HG03432 (cell line): ENCODE results near the gene CPNE6.
"Not testable (repeated sequence)": the region's sequence is repeated elsewhere in the genome, so short reads cannot be mapped to it uniquely, and the experiment has no call there.

ENCODE experiments used
- ATAC-seq: cut with Tn5 transposase; IDR thresholded peaks from one replicate; pipeline ENCODE4 v1.9.1; 2021; ENCODE audit warnings: mild to moderate bottlenecking, moderate library complexity; ENCODE audit not compliant: unreplicated experiment

Gene CPNE6

DNA sequence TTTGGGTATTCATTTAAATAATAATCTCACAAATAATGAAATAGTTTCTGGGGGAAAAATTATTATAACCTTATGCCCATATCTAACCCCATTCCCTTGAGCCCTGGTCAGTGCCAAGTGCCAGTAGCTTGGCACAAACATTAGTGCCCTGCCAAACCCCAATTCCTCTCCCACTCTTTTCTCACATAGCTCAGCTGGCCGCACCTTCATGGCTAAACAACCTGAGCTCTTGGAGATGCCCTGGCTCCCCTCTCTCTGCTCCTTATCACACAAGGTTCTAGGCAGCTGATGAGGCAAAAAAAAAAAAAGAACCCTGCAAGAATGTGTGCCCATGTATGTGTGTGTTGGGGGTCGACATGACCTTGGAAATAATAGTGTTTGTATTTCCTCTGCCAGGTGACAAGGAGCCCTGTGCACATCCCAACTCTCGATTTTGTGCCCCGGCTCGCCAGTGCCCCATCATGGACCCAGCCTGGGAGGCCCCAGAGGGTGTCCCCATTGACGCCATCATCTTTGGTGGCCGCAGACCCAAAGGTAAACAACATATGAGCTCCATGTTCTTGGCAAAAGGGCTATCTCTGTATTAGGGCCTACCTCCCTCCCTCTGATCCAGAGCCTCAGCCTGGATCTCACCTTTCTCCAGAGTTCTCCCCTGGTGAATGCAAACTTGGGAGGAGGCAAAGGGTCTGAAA, 31.1 kb downstream of the CPNE6 start:
- ATAC-seq, result no peak

DNA sequence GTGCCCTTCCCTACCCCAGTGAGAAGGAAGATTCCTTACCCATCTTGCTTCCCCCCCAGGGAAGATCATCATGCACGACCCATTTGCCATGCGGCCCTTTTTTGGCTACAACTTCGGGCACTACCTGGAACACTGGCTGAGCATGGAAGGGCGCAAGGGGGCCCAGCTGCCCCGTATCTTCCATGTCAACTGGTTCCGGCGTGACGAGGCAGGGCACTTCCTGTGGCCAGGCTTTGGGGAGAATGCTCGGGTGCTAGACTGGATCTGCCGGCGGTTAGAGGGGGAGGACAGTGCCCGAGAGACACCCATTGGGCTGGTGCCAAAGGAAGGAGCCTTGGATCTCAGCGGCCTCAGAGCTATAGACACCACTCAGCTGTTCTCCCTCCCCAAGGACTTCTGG, 32.1 kb downstream of the CPNE6 start:
- no peak for ATAC-seq

DNA sequence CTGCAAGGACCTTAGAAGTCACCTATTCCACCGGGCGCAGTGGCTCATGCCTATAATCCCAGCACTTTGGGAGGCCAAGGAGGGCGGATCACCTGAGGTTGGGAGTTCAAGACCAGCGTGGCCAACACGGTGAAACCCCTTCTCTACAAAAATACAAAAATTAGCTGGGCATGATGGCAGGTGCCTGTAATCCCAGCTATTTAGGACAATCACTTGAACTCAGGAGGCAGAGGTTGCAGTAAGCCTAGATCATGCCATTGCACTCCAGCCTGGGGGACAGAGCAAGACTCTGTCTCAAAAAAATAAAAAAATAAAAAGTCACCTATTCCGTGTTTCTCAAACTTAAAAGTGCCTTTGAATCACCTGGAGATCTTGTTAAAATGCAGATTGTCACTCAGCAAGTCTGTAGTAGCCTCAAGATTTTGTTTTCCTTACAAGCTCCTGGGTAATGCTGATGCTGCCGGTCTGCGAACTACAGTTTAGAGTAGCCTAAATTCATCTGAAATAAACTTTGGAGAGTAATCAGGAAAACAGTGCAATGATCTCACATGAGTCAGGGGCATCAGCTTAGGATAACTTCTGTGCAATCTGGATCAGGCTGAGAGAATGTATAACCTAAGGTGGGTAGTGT, 34.4 kb downstream of the CPNE6 start:
- not testable (repeated sequence) for ATAC-seq

DNA sequence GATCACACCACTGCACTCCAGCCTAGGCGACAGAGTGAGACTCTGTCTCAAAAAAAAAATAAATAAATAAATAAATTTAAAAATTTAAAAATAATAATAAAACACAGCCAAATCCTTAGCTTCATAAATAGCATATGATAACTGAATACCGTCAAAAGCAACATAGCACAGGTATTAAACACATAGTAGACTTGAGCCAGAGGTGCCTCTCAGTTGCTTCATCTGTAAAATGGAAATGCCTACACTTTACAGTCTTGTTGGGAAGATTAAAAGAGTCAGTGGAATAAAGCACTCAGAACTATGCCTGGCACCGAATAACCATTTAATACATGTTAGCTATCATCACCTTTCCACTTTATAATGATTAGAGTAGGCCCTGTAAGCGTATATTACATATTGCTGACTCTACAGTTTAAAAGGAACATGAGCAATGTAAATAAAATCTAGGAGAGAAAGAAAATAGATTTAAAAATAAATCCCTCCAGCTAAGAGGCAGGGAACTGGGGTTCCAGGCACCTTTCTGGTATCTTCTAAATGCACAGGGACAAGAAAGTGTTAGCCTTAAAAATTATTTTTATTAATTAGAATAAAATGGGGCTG, 35.4 kb downstream of the CPNE6 start:
- no peak for ATAC-seq

DNA sequence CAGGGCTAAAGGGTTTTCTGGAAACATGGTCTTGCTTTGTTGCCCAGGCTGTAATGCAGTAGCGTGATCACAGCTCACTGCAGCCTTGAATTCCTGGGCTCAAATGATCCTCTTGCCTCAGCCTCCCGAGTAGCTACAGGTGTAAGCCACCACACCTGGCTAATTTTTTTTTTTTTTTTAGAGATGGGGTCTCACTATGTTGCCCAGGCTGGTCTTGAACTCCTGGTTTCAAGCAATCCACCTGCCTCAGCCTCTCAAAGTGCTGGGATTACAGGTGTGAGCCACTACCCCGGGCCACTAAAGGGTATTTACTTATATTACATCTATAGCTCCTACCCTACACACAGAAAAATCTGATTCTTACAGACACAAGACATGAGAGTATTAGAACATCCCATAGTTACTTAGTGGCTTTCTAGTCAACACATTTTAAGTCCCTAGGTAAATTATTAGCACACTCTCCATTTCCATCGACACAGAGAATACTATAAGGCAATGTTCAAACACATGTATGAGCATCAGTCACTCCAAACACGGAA, 37.0 kb downstream of the CPNE6 start:
- peak; percentile 29 for ATAC-seq

DNA sequence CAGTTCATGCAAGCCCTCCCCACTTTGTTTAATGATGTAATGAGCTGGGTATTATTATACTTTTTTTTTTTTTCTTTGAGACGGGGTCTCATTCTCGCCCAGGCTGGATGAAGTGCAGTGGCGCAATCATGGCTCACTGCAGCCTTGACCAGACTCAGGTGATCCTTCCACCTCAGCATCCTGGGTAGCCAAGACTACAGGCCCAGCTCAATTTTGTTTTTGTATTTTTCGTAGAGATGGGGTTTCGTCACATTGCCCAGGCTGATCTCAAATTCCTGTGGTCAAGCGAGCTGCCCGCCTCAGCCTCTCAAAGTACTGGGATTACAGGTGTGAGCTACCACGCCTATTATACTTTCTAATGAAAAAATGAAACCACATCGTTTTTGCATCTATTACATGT, 38.7 kb downstream of the CPNE6 start:
- ATAC-seq, result no peak

DNA sequence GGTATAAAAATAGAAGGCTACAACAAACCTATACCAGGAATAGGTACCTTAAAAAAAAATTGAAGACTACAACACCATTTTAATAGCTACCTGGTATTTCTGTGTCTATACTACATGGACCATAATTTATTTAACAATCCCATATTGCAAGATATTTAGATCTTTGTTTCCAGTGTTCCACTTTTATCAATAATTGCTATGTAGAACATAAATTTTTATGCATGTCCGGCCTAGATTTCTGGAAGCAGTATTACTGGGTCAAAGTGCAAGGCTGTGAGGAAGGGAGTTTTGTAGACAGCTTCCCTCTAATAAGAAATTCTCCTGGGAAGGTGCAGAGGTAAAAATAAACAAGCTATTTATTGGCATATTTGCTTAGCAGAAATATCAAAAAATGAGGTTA, 39.2 kb downstream of the CPNE6 start:
- ATAC-seq, result no peak

DNA sequence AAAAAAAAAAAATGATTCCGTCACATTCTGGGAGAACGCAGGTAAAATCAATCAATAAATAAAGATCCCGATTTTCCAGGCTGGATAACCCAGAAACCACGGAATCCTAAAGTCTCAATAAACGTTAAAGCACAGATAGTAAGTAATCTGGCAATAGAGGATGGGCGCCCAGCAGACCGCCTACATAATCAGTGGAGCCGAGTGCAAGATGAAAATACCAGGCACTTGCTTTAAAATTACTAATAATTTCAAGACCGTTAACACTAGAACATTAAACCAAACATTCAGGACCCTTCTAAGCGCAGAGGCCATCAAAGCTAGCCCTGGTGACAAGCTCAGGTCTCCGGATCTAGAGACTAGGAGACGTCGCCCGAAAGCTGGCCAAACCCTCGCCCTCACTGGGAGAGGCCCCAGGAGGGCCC, 42.0 kb downstream of the CPNE6 start:
- ATAC-seq, result no peak

DNA sequence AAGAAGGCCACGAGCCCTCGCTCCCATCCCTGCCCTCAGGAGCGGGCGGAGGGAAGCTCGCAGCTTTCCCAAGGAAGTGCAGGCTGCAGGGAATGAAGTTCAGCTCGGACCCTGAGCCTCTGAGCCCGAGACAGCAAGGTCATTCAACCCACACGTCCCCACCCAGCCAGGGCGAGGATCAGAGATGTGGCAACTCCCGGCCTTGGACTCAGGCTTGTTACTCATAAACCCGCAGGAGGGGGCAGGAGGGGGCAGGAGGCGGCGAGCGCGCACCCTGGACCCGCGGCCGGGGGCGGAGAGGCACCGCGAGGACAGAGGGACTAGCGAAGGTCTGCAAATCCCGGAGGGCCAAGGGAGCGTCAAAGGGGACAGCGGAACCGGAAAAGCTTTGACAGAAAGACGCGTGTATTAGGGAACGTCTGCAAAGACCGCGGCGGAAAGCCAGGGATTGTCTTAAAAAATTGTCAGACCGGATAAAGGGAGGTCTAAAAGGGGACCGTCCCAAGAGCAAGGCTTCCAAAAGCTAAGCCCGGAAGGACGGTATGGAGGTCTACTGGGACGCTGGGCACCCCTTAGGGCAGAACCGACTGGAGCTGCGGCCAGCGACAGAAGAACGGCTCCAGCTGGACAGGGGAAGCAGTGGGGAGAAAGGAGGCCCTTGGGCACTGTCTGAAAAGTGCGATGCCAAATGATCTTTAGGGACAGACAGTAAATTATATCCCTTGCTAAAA, 42.6 kb downstream of the CPNE6 start:
- ATAC-seq, result peak; percentile 29

DNA sequence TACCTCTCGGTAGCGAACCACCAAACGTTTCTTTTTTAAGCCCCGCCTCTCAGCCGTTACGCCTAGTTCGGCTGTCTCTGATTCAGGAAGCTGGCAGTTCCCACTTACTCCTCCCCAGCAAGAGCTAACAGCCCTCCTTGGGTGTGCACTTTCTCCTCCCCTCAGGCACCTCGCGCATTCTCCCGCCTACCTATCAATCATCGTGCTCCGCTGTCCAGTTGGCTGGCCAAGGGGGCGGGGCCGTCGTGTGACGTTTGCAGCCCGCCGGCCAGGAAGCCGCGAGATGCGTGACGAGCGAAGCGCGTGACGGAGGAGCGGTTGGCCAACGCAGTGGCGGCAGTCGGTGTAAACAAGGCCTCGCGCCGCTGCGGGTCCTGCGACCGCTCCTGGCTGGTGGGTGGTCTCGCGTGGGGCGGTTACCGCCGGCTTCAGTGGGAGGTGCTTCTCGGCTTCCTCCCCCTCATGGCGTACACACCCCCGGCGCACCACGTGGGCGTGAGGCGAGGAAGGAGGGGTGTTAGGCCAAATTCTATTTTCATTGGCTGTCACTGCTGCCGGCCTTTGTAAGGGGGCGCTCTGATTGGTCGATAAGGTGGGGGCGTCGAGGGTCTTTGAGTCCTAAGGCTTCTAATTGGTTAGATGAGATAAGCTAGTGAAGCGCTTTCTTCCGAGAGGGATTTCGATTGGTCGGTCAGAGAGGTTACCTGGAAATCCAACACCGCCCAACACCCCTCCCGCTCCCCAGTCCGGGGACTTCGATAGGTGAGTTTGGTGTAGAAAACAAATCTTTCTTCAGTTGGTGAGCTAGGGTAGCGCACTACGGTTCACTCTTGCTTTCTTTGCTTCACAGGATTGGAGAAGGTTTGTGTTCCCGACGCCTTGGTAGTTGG, 43.4 kb downstream of the CPNE6 start, which contains the start of the genes DCAF11 and NRL:
TSS of gene DCAF11 (plus strand) at position 246 of the 890 bp plus-strand sequence. CDS start 818 bp downstream, outside the sequence.
TSS of gene NRL (minus strand) at position 418 of the 890 bp plus-strand sequence. CDS start 32,101 bp downstream, outside the sequence.
- ATAC-seq, result peak; percentile 87

DNA sequence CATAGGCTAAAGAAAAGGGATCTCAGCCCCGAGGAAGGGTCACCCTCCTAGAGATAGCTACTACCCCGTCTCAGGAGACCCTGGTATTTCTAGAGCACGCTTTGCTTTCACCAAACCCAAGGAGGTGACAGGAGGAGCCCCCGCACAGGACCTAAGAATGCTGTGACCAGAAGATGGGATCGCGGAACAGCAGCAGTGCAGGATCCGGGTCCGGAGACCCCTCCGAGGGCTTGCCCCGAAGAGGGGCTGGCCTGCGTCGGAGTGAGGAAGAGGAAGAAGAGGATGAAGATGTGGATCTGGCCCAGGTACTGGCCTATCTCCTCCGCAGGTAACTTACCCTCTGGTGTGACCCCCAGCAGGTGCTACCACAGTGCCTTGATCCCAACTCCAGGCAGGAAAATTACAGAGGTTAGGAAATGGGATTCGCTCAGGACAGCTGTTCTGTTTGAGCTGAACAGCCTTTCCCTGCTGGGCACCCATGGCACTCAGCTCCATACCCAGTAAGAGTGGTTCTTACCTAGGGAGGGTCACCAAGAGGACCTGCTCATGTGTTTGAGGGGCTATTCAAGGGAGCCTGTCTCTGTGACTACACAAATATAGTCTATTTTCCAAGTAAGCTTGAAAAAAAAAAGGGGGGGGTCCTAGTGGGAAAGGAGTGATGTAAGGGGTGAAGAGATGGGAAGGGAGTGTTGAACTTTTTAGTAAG, 44.2 kb downstream of the CPNE6 start:
- no peak for ATAC-seq

DNA sequence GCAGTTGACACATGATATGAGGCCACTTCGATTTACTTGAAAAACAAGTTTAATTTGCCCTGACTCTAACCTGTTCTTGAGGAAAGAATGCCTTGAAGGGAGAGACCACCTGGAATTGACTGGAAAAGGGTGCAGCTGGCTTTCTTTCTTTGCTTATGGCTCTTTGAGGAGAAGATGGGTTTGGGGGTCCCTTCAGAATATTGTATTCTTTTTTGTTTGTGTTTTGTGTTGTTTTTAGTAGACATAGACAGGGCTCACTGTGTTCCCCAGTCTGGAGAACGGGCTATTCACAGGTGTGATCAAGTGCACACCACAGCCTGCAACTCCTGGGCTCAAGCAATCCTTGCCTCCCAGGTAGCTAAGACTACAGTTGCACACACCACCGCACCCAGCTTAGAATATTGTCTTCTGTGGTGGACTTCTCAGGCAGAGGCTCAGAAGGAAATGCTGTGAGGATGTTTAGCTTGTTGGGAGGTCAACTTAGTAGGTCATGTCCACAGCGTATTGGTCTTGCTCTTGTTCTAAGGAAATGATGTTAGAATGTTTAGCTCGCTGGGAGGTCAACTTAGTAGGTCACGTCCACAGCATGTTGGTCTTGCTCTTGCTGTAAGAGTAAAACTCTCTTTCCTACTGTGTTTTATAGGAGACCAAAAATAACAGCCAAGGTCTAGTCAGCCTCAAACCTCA, 44.9 kb downstream of the CPNE6 start:
- no peak for ATAC-seq

DNA sequence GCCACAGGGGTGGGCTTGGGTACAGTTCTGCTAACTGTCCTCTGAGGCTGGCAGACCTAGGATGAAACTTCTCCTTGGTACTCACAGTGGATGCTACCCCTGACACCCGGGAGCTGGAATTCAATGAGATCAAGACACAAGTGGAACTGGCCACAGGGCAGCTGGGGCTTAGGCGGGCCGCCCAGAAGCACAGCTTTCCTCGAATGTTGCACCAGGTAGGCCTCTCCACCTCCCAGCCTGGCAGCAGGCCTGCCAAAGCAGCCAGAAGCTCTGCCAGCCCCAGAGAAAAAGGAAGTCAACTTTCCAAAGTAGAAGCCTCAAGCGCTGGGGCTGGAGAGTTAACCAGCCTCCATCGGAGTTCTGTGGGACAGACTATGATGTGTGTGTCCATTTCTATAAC, 45.8 kb downstream of the CPNE6 start:
- ATAC-seq, result no peak

DNA sequence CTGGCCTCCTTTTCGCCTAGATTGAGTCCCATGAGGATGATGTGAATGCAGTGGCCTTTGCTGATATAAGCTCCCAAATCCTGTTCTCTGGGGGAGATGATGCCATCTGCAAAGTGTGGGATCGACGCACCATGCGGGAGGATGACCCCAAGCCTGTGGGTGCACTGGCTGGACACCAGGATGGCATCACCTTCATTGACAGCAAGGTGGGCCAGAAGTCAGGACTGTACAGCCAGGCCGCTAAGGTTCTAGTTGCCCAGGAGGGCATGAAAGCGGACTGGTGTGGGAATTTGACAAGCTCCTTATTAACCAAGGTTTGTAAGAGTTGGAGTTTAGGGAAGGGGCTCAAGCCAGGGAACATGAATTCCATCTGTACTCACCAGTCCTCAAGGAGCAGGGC, 48.3 kb downstream of the CPNE6 start:
- no peak for ATAC-seq

DNA sequence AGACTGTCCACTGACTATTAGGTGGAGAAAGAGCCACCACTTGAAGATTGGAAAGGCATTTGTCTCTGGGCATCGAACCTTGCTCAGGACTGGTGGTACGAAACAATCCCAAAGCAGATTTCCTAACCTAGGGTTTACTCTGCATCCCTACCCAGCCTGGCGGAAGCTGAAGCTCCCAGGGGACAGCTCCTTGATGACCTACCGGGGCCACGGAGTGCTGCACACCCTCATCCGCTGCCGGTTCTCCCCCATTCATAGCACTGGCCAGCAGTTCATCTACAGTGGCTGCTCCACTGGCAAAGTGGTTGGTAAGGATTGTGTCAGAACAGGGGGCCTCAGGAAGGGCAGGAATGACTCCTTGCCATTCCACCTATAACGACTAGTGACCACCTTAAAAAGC, 49.8 kb downstream of the CPNE6 start:
- ATAC-seq, result no peak

DNA sequence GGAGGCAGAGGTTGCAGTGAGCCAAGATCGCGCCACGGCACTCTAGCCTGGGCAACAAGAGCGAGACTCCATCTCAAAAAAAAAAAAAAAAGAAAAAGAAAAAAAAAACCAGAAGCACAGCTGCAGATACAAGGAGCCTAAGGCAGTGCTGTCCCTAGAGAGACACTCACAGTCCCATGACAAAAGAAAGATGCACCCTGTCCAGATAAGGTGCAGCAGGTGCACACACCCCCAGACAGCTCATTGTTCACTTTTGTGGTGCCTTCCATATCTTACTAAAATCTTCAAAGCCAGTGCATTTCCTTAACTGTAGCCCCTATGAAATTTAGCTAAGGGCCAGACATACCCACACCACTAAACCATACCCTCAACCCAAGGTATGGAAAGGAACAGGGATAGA, 51.1 kb downstream of the CPNE6 start:
- no peak for ATAC-seq

DNA sequence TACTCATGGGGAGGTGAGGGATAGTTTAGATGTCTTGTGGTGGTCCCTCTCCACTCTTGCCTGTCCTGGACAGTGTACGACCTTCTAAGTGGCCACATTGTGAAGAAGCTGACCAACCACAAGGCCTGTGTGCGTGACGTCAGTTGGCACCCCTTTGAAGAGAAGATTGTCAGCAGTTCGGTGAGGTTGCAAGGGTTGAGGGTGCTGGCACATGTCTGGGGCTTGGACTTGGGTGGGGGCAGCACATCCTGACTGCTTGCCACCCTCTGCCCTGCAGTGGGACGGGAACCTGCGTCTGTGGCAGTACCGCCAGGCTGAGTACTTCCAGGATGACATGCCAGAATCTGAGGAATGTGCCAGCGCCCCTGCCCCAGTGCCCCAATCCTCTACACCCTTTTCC, 51.5 kb downstream of the CPNE6 start:
- ATAC-seq, result no peak

DNA sequence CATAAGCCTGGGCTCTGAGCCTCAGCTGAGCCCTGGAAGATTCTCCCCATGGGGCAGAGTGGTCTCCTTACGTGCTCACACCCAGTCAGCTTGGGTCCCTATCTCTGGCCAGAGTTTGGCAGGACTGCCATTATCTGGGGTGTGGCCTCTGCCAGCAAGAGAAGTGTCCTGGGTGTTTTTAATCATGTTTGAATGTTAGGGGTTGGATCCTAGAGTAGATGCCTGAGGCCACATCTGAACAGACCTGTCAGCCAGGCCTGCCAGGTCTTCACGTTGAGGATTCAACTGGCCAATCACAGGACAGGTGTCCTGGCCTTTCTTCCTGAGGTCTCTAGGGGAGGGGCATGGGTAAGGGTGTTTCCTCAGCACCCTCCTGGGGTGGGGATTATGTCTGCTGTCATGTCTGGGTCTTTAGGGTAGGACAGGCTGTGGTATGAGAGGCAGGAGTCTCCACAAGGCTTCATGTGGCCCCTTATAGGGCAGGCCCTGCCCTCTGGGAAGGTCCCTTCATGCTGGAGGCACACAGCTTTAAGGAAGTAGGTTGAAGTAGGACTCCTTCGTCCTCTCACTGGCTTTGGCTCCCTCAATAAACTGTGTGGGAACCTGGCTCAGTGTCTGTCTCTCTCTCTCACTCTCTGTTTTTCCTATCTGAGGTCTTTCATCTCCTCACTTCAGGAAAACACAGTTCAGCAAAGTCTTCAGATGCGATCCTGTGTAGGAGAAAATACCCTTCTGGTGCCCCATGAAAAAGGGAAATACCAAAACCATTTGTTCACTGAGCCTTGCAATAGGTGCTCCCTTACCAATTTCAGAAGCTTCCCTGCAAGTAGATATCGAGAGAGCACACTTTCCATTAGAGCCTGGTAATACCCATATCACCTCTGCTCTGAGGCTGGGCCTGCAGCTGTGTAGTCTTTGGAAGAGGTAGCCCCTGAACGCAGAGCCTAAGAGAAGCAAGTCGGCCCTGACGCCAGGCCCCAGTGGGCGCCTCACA, 52.4 kb downstream of the CPNE6 start:
- ATAC-seq, result peak; percentile 71
